Endothelial cell of umbilical vein (primary cell): ENCODE measurements around the gene LHX1. TPM values are rescaled to one million over a fixed set of nuclear protein-coding genes. Genes with fewer than 3 reads are reported as not detected.

Experiments
- BruUV-seq: library from RNA; stranded (reverse); fragments of 400-500 nt; replicated peaks from 2 replicates; lab custom pipeline; 2021; lab: Mats Ljungman, UMichigan
- CTCF ChIA-PET: fragments of 300-600, 350-600 bp; sonication (Branson Sonifier 250); formaldehyde crosslinking; loops from one replicate; lab custom pipeline; 2021; ENCODE audit warnings: antibody characterized with exemption, inconsistent platforms; lab: Charles Lee
- POLR2A ChIA-PET: fragments of 300-600, 350-600 bp; sonication (Branson Sonifier 250); formaldehyde crosslinking; loops from one replicate; lab custom pipeline; 2021; ENCODE audit warnings: antibody characterized with exemption, inconsistent platforms; lab: Charles Lee
- DNase-seq: peaks from one replicate; pipeline ENCODE4 v3.0.0-alpha.2; 2011; ENCODE audit warnings: low read depth, low spot score
- FAIRE-seq: peaks from 2 replicates; lab custom pipeline; 2011; peaks lifted over from hg19 to GRCh38; lab: Jason Lieb, UNC
- H2AFZ ChIP-seq: 2 replicates; pipeline ENCODE4 v1.6.0; 2012; ENCODE audit warnings: low read depth, low read length, control low read depth, inconsistent platforms
- H3K27ac ChIP-seq: 2 replicates; pipeline ENCODE4 v1.5.1; 2011; ENCODE audit warnings: low read depth, mild to moderate bottlenecking, control low read depth, low read length, moderate library complexity; ENCODE audit not compliant: insufficient read depth
- H3K27me3 ChIP-seq, 2 experiments: 2 replicates each; pipeline versions ENCODE4 v1.6.0 to v1.6.1; 2011; ENCODE audit warnings: low read length in 2 of 2, mixed read lengths in 1 of 2; ENCODE audit not compliant: control insufficient read depth in 2 of 2, insufficient read depth in 2 of 2
- H3K36me3 ChIP-seq, 2 experiments: 2 replicates in 1 of 2; 3 replicates in 1 of 2; pipeline ENCODE4 v1.5.1; 2011; ENCODE audit warnings: low read length in 2 of 2, mild to moderate bottlenecking in 1 of 2, moderate library complexity in 1 of 2; ENCODE audit not compliant: control insufficient read depth in 2 of 2, insufficient read depth in 2 of 2; ENCODE audit errors: extremely low read depth in 1 of 2
- H3K4me1 ChIP-seq: 3 replicates; pipeline ENCODE4 v1.5.1; 2011; ENCODE audit warnings: mild to moderate bottlenecking, low read length; ENCODE audit not compliant: control insufficient read depth, insufficient read depth; ENCODE audit errors: extremely low read depth
- H3K4me2 ChIP-seq: 2 replicates; pipeline ENCODE4 v1.6.1; 2011; ENCODE audit warnings: low read length, control low read depth, mixed read lengths; ENCODE audit not compliant: insufficient read depth
- H3K4me3 ChIP-seq, 3 experiments: fragments of 200-600 bp in 1 of 3; sonication (generic), shearing (Covaris generic) in 1 of 3; replicated peaks in 1 of 3; 2 replicates each; pipeline ENCODE4 v1.5.1; 2011 to 2016; ENCODE audit warnings: control low read depth in 3 of 3, low read length in 3 of 3, mild to moderate bottlenecking in 2 of 3, inconsistent platforms in 1 of 3, low read depth in 1 of 3, moderate library complexity in 1 of 3; ENCODE audit not compliant: insufficient read depth in 1 of 3
- H3K79me2 ChIP-seq: 2 replicates; pipeline ENCODE4 v1.6.0; 2012; ENCODE audit warnings: low read length, inconsistent platforms; ENCODE audit not compliant: control insufficient read depth, insufficient read depth
- H3K9ac ChIP-seq: replicated peaks from 2 replicates; pipeline ENCODE3; 2011; ENCODE audit warnings: low read length, control low read depth; ENCODE audit not compliant: insufficient read depth; ENCODE audit errors: extremely low read depth
- H3K9me1 ChIP-seq: replicated peaks from 3 replicates; pipeline ENCODE4 v1.6.0; 2011; ENCODE audit warnings: mild to moderate bottlenecking, low read length; ENCODE audit not compliant: control insufficient read depth, insufficient read depth; ENCODE audit errors: extremely low read depth
- H3K9me3 ChIP-seq: replicated peaks from 2 replicates; pipeline ENCODE4 v1.5.1; 2012; ENCODE audit warnings: low read length, inconsistent platforms; ENCODE audit not compliant: control insufficient read depth, insufficient read depth
- H4K20me1 ChIP-seq: replicated peaks from 2 replicates; pipeline ENCODE3; 2011; ENCODE audit warnings: mild to moderate bottlenecking, low read length; ENCODE audit not compliant: control insufficient read depth, insufficient read depth; ENCODE audit errors: extremely low read depth
- CTCF ChIP-seq, 2 donors: IDR thresholded peaks; 1 replicate in 1 of 2; 2 replicates in 1 of 2; pipeline ENCODE4 v1.5.1; 2011; ENCODE audit warnings: low read length in 2 of 2, mild to moderate bottlenecking in 2 of 2, moderate library complexity in 2 of 2, control low read depth in 1 of 2, inconsistent platforms in 1 of 2, low read depth in 1 of 2; ENCODE audit not compliant: insufficient read depth in 1 of 2; ENCODE audit errors: extremely low read depth in 1 of 2
- EZH2 ChIP-seq: IDR thresholded peaks from 2 replicates; pipeline ENCODE4 v1.6.1; 2012; ENCODE audit warnings: borderline replicate concordance, low read depth, mild to moderate bottlenecking, moderate library complexity, low read length, inconsistent platforms; ENCODE audit not compliant: severe bottlenecking
- GATA2 ChIP-seq: IDR thresholded peaks from 2 replicates; pipeline ENCODE4 v1.7.0; 2011; ENCODE audit warnings: low read depth, mild to moderate bottlenecking, moderate library complexity, mixed read lengths, low read length; ENCODE audit not compliant: insufficient read length, insufficient read depth
- JUN ChIP-seq: IDR thresholded peaks from 2 replicates; pipeline ENCODE4 v1.6.1; 2011; ENCODE audit warnings: borderline replicate concordance, low read depth; ENCODE audit not compliant: insufficient read length, insufficient read depth
- MYC ChIP-seq: IDR thresholded peaks from one replicate; pipeline ENCODE4 v1.6.1; 2011; ENCODE audit warnings: mild to moderate bottlenecking, low read depth, low read length
- POLR2A ChIP-seq: IDR thresholded peaks from 2 replicates; pipeline ENCODE4 v1.6.1; 2012; ENCODE audit warnings: low read depth, mild to moderate bottlenecking, control low read depth, low read length
- POLR2AphosphoS5 ChIP-seq: IDR thresholded peaks from 2 replicates; pipeline ENCODE4 v1.6.1; 2012; ENCODE audit warnings: low read depth, mild to moderate bottlenecking, control low read depth, low read length, moderate library complexity; ENCODE audit not compliant: insufficient read depth
- dilution Hi-C: fragments of 300-500 bp; cut with MboI; formaldehyde crosslinking; loops from one replicate; pipeline ENCODE4 v1.15.0; 2019; ENCODE audit warnings: low sequenced_read_pairs; ENCODE audit not compliant: extremely low pct_ligation_motif_present
- intact Hi-C: fragments of 100-400 bp; cut with micrococcal nuclease; formaldehyde crosslinking; loops from one replicate; pipeline ENCODE4 v1.10.0; 2022
- polyA plus RNA-seq, 4 experiments: library from polyadenylated mRNA; depleted of rRNA in 3 of 4; stranded (reverse) in 3 of 4; unstranded in 1 of 4; fragments of >200 nt; gene quantifications; 2 replicates each; pipeline versions ENCODE4 v1.2.1 to v1.2.3, GENCODE V29; 2011 to 2012; ENCODE audit warnings: missing spikeins in 1 of 4
- total RNA-seq: library from RNA; stranded (reverse); gene quantifications from 2 replicates; pipeline ENCODE4 v1.2.3, GENCODE V29; 2021

Gene LHX1
- total and polyA plus RNA-seq, 2 donors (not counting 3 experiments of a cell fraction or from before 2014, with no cell fraction given): not detected

DNA sequence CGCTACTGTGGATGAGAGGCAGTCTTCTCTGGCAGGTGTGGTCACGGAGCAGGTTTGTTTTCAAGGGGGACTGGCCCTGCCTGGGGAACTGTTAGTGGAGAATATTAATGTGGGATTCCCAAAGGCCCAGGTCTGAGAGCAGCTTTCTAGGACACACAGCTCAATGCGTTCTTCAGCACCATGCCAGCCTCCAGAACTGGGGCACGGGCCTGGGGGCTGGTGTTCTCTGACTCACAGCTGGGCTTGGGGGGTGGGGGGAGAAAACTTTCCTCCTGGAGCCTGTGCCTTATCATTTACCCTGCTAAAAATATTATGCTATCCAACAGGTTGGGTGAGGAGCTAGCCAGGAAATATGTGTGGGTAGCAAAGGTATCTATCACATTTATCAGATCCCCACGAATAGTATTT lies 13.5 kb upstream of the LHX1 start:
- no peaks in the 10 kb centered on the region for H3K36me3 ChIP-seq
- BruUV-seq: no TSS peak
- H3K79me2 ChIP-seq: no peaks in the 10 kb centered on the region
- no peaks in the 10 kb centered on the region for H3K9me3 ChIP-seq
- intact Hi-C loops: no loop called here
- no peak overlapping the region for H3K27ac ChIP-seq
- H3K4me1 ChIP-seq: no peaks in the 10 kb centered on the region
- dilution Hi-C loops: no loop called here
- ChIA-PET CTCF (no interaction called here), POLR2A (no interaction called here)
- H4K20me1 ChIP-seq: no peaks in the 10 kb centered on the region
- no peak overlapping the region for H2AFZ ChIP-seq
- no peak overlapping the region for H3K4me2 ChIP-seq
- H3K9me1 ChIP-seq: no peaks in the 10 kb centered on the region
- FAIRE-seq (no peak), DNase-seq (no peak)
- no peak for TF ChIP-seq CTCF (IDR thresholded peaks at IDR 0.05; ENCODE audit: extremely low read depth in 1 of 2, insufficient read depth in 1 of 2, low read depth in 1 of 2, low read length in 2 of 2)
- no peak for TF ChIP-seq JUN
- TF ChIP-seq POLR2A: no peak
- TF ChIP-seq GATA2: no peak
- no peak for TF ChIP-seq POLR2AphosphoS5
- no peak for TF ChIP-seq EZH2
- no peak for TF ChIP-seq MYC
- peaks cover 52 to 73% of the 10 kb centered on the region in 2 experiments for H3K27me3 ChIP-seq
- H3K4me3 ChIP-seq: no peak overlapping the region
- no peak overlapping the region for H3K9ac ChIP-seq
